ENCODE data around the gene FEM1C. TPM values are rescaled to one million over a fixed set of nuclear protein-coding genes. Genes with fewer than 3 reads are reported as not detected.

The FEM1C gene
- total RNA-seq, 2 experiments from 2014 or later, result 5.6 to 9.0 TPM

DNA sequence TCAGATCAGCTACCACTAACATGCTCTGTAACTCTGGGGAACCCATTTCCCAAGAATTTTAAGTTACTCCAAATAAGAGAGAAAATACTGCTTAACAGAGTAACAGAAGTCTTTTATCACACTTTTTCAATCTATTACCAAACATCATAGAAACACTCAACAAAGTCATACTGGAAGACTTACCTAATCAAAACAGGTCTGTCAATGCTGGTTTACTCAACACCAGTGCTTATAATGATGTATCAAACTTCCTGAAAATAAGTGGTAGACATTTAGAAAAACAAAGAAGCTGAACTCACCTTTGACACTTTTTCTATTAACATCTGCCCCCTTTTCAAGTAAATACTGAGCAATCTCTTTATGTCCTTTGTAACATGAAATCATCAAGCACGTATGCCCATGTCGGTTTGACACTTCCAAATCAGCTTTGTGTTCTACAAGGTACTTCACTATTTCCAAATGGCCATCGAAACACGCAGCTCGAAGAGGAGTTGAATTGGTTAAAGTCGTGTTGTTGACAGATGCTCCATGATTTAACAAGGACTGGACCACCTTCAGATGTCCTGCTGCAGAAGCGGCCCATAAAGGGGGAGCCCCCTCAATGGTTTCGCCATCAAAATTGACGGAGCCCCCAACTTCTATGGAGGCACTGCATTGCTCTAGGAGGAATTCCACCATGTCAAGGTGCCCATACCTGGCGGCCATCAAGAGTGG lies 1.8 kb downstream of the FEM1C start:
- Histone ChIP-seq H3K9me3 (ENCODE audit: low read length) (peaks cover 13% of the 10 kb centered on the region; the same call in 1 of the 2 replicates), H3K4me2 (ENCODE audit: low read length) (peak overlapping the region; percentile 92), H3K4me1 (ENCODE audit: insufficient read depth, low read length, poor library complexity, severe bottlenecking) (peaks cover 32% of the 10 kb centered on the region), H3K27ac (ENCODE audit: low read depth, low read length, poor library complexity, severe bottlenecking) (no peak overlapping the region), H2AFZ (ENCODE audit: low read length) (no peak overlapping the region), H3K79me2 (ENCODE audit: insufficient read depth, low read depth, low read length) (peaks cover 62% of the 10 kb centered on the region), H3K36me3 (ENCODE audit: insufficient read depth, low read length) (peaks cover 55% of the 10 kb centered on the region), H4K20me1 (ENCODE audit: insufficient read depth, low read length) (peaks cover 40% of the 10 kb centered on the region), H3K9me2 (ENCODE audit: insufficient read depth, low read length) (no peaks in the 10 kb centered on the region), H3K4me3 (ENCODE audit: low read depth, low read length, poor library complexity, severe bottlenecking) (peak overlapping the region; percentile 92)
- no TSS peak for BruUV-seq (replicated peaks)
- ChIA-PET CTCF (ENCODE audit: unreplicated experiment) (interaction anchor here (0.5 to 1.4 kb wide), 3 partner anchors 32 to 299 kb away, joined by 3 to 4 read pairs (median 3); no protein-coding TSS in a partner anchor), POLR2A (interaction anchor here (0.8 to 2.1 kb wide), 8 partner anchors 9 to 305 kb away, joined by 3 to 10 read pairs (median 5); no protein-coding TSS in a partner anchor)
- intact Hi-C loops (cut with micrococcal nuclease; ENCODE audit: unreplicated experiment), result loop anchor here (5.0 kb wide), 1 partner anchor 544 kb away; the partner anchor contains the start of gene COMMD10
- TF ChIP-seq EZH2phosphoT487 (IDR thresholded peaks at IDR 0.05; ENCODE audit: borderline replicate concordance, low read depth, low read length), result no peak
- TF ChIP-seq, protein P1, sequence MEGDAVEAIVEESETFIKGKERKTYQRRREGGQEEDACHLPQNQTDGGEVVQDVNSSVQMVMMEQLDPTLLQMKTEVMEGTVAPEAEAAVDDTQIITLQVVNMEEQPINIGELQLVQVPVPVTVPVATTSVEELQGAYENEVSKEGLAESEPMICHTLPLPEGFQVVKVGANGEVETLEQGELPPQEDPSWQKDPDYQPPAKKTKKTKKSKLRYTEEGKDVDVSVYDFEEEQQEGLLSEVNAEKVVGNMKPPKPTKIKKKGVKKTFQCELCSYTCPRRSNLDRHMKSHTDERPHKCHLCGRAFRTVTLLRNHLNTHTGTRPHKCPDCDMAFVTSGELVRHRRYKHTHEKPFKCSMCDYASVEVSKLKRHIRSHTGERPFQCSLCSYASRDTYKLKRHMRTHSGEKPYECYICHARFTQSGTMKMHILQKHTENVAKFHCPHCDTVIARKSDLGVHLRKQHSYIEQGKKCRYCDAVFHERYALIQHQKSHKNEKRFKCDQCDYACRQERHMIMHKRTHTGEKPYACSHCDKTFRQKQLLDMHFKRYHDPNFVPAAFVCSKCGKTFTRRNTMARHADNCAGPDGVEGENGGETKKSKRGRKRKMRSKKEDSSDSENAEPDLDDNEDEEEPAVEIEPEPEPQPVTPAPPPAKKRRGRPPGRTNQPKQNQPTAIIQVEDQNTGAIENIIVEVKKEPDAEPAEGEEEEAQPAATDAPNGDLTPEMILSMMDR (conservative IDR thresholded peaks at IDR 0.05; ENCODE audit: low read length), result no peak
- peak; percentile 13 for DNase-seq (ENCODE audit: low spot score)

- Histone ChIP-seq H3K4me1 (ENCODE audit: insufficient read depth, low read length, poor library complexity, severe bottlenecking) (peaks cover 32% of the 10 kb centered on the region), H3K9me3 (ENCODE audit: low read length) (peaks cover 12% of the 10 kb centered on the region; the same call in 1 of the 2 replicates), H3K9me2 (ENCODE audit: insufficient read depth, low read length) (no peaks in the 10 kb centered on the region), H3K36me3 (ENCODE audit: insufficient read depth, low read length) (peaks cover 62% of the 10 kb centered on the region), H3K79me2 (ENCODE audit: insufficient read depth, low read depth, low read length) (peaks cover 69% of the 10 kb centered on the region), H3K4me3 (ENCODE audit: low read depth, low read length, poor library complexity, severe bottlenecking) (peak overlapping the region; percentile 92), H3K27ac (ENCODE audit: low read depth, low read length, poor library complexity, severe bottlenecking) (no peak overlapping the region), H2AFZ (ENCODE audit: low read length) (no peak overlapping the region), H4K20me1 (ENCODE audit: insufficient read depth, low read length) (peaks cover 42% of the 10 kb centered on the region), H3K4me2 (ENCODE audit: low read length) (peak overlapping the region; percentile 92)
- no peak for DNase-seq (ENCODE audit: low spot score)
- ChIA-PET CTCF (ENCODE audit: unreplicated experiment) (interaction anchor here (0.9 kb wide), 1 partner anchor 85 kb away, joined by 3 read pairs; no protein-coding TSS in a partner anchor), POLR2A (interaction anchor here (1.2 to 2.1 kb wide), 2 partner anchors 82 to 298 kb away, joined by 3 to 5 read pairs; no protein-coding TSS in a partner anchor)
- intact Hi-C loops (cut with micrococcal nuclease; ENCODE audit: unreplicated experiment), result loop anchor here (5.0 kb wide), 1 partner anchor 545 kb away; the partner anchor contains the start of gene COMMD10
- TSS peak; percentile 54 for BruUV-seq (replicated peaks)
- no peak for TF ChIP-seq EZH2phosphoT487 (IDR thresholded peaks at IDR 0.05; ENCODE audit: borderline replicate concordance, low read depth, low read length)
- TF ChIP-seq, protein P1 (conservative IDR thresholded peaks at IDR 0.05; ENCODE audit: low read length), result no peak
Observed at GRCh38 chr5:115542086-115542485, 2.5 kb downstream of the FEM1C start.
